H1 (cell line): ENCODE measurements around the gene DCAF17. TPM values are rescaled to one million over a fixed set of nuclear protein-coding genes. Genes with fewer than 3 reads are reported as not detected.
"Not testable (repeated sequence)": the region's sequence is repeated elsewhere in the genome, so short reads cannot be mapped to it uniquely, and the experiment has no call there.

Source experiments
- CTCF ChIA-PET: fragments of 300-600 bp; sonication (Branson Sonifier 250); formaldehyde crosslinking; loops from one replicate; lab custom pipeline; 2021; ENCODE audit not compliant: partially characterized antibody; lab: Charles Lee
- POLR2A ChIA-PET: fragments of 300-600 bp; sonication (Branson Sonifier 250); formaldehyde crosslinking; loops from one replicate; lab custom pipeline; 2021; ENCODE audit warnings: inconsistent platforms; ENCODE audit not compliant: partially characterized antibody; lab: Charles Lee
- DNase-seq, 2 experiments: peaks; one replicate each; pipeline versions ENCODE4 v3.0.0 to v3.0.0-alpha.2; 2010 to 2022; ENCODE audit warnings: low spot score in 2 of 2, low read depth in 1 of 2, mixed read lengths in 1 of 2
- FAIRE-seq: peaks from 2 replicates; lab custom pipeline; 2011; peaks lifted over from hg19 to GRCh38; lab: Jason Lieb, UNC
- H2AFZ ChIP-seq: 2 replicates; pipeline ENCODE4 v1.8.1; 2012; ENCODE audit warnings: low read length, inconsistent platforms
- H2AK5ac ChIP-seq: 2 replicates; pipeline ENCODE4 v1.6.1; 2013; ENCODE audit warnings: low read depth, low read length
- H2BK120ac ChIP-seq: replicated peaks from 2 replicates; pipeline ENCODE3; 2013; ENCODE audit warnings: low read depth, low read length, inconsistent platforms
- H2BK12ac ChIP-seq: 2 replicates; pipeline ENCODE4 v1.6.1; 2013; ENCODE audit warnings: low read depth, low read length
- H2BK15ac ChIP-seq: 2 replicates; pipeline ENCODE4 v1.6.1; 2013; ENCODE audit warnings: low read length
- H2BK20ac ChIP-seq: 2 replicates; pipeline ENCODE4 v1.6.1; 2013; ENCODE audit warnings: low read length
- H2BK5ac ChIP-seq: 2 replicates; pipeline ENCODE4 v1.6.1; 2013; ENCODE audit warnings: low read depth, low read length
- H3K14ac ChIP-seq: 2 replicates; pipeline ENCODE4 v1.6.1; 2013; ENCODE audit warnings: inconsistent platforms; ENCODE audit not compliant: insufficient read length
- H3K18ac ChIP-seq: 2 replicates; pipeline ENCODE4 v1.6.1; 2013; ENCODE audit warnings: low read length; ENCODE audit errors: extremely low read depth
- H3K23ac ChIP-seq: 2 replicates; pipeline ENCODE4 v1.6.1; 2013; ENCODE audit warnings: inconsistent platforms; ENCODE audit not compliant: insufficient read length
- H3K23me2 ChIP-seq: 2 replicates; pipeline ENCODE4 v1.6.1; 2013; ENCODE audit warnings: low read depth, low read length
- H3K27ac ChIP-seq: 2 replicates; pipeline ENCODE4 v1.6.1; 2011; ENCODE audit warnings: low read depth, low read length, inconsistent platforms
- H3K27me3 ChIP-seq, 4 experiments: replicated peaks in 1 of 4; 1 replicate in 1 of 4; 2 replicates in 3 of 4; pipeline versions ENCODE4 v1.6.1 to v1.8.1; 2011 to 2013; ENCODE audit warnings: low read length in 3 of 4, mild to moderate bottlenecking in 3 of 4, inconsistent platforms in 2 of 4, mixed read lengths in 2 of 4, moderate library complexity in 1 of 4; ENCODE audit not compliant: control insufficient read depth in 3 of 4, insufficient read depth in 3 of 4; ENCODE audit errors: extremely low read depth in 1 of 4
- H3K36me3 ChIP-seq, 4 experiments: 2 replicates each; pipeline versions ENCODE4 v1.6.1 to v1.8.1; 2011 to 2013; ENCODE audit warnings: mild to moderate bottlenecking in 4 of 4, low read length in 3 of 4, moderate library complexity in 2 of 4, control low read depth in 1 of 4, inconsistent platforms in 1 of 4; ENCODE audit not compliant: insufficient read depth in 4 of 4, control insufficient read depth in 2 of 4
- H3K4ac ChIP-seq: replicated peaks from 2 replicates; pipeline ENCODE3; 2013; ENCODE audit warnings: low read length, low read depth, mixed read lengths, inconsistent platforms; ENCODE audit not compliant: insufficient read length
- H3K4me1 ChIP-seq, 4 experiments: replicated peaks in 1 of 4; 1 replicate in 1 of 4; 2 replicates in 3 of 4; pipeline versions ENCODE4 v1.6.1 to v1.8.1; 2011 to 2013; ENCODE audit warnings: low read length in 3 of 4, inconsistent platforms in 2 of 4, mixed read lengths in 1 of 4; ENCODE audit not compliant: insufficient read depth in 4 of 4, control insufficient read depth in 3 of 4
- H3K4me2 ChIP-seq, 2 experiments: 2 replicates each; pipeline versions ENCODE4 v1.6.1 to v1.8.1; 2011 to 2013; ENCODE audit warnings: low read depth in 2 of 2, low read length in 2 of 2, control low read depth in 1 of 2, inconsistent platforms in 1 of 2, mild to moderate bottlenecking in 1 of 2; ENCODE audit not compliant: insufficient read depth in 1 of 2
- H3K4me3 ChIP-seq, 4 experiments: fragments of 200-600, 300-600 bp in 1 of 4; sonication (generic), shearing (Covaris generic), sonication (Bioruptor Twin) in 1 of 4; 2 replicates each; pipeline versions ENCODE4 v1.5.1 to v1.8.1; 2011 to 2016; ENCODE audit warnings: low read length in 4 of 4, low read depth in 3 of 4, control low read depth in 2 of 4, inconsistent platforms in 2 of 4, mild to moderate bottlenecking in 2 of 4, mixed read lengths in 1 of 4, moderate library complexity in 1 of 4; ENCODE audit not compliant: insufficient read depth in 2 of 4; ENCODE audit errors: extremely low read depth in 1 of 4
- H3K56ac ChIP-seq: replicated peaks from 2 replicates; pipeline ENCODE3; 2013; ENCODE audit warnings: low read depth, mild to moderate bottlenecking, mixed read lengths, low read length, inconsistent platforms; ENCODE audit not compliant: insufficient read length
- H3K79me1 ChIP-seq: 2 replicates; pipeline ENCODE4 v1.6.1; 2013; ENCODE audit warnings: low read depth, low read length, control low read depth
- H3K79me2 ChIP-seq, 2 experiments: 2 replicates each; pipeline versions ENCODE4 v1.6.1 to v1.8.1; 2012 to 2013; ENCODE audit warnings: low read length in 2 of 2, mild to moderate bottlenecking in 2 of 2, inconsistent platforms in 1 of 2; ENCODE audit not compliant: insufficient read depth in 2 of 2, control insufficient read depth in 1 of 2
- H3K9ac ChIP-seq, 4 experiments: replicated peaks in 1 of 4; 1 replicate in 1 of 4; 2 replicates in 3 of 4; pipeline versions ENCODE4 v1.6.1 to v1.8.1; 2011 to 2013; ENCODE audit warnings: low read depth in 3 of 4, low read length in 3 of 4, control low read depth in 2 of 4, mild to moderate bottlenecking in 2 of 4, moderate library complexity in 2 of 4, inconsistent platforms in 1 of 4; ENCODE audit errors: extremely low read depth in 1 of 4
- H3K9me3 ChIP-seq, 2 experiments: 2 replicates each; pipeline versions ENCODE4 v1.6.1 to v1.8.1; 2012 to 2013; ENCODE audit warnings: mild to moderate bottlenecking in 2 of 2, moderate library complexity in 2 of 2, control low read depth in 1 of 2, inconsistent platforms in 1 of 2, low read depth in 1 of 2, low read length in 1 of 2, mixed read lengths in 1 of 2; ENCODE audit not compliant: insufficient read depth in 2 of 2
- H4K20me1 ChIP-seq, 2 experiments: replicated peaks in 1 of 2; 2 replicates each; pipeline versions ENCODE3 to v1.8.1; 2011 to 2013; ENCODE audit warnings: inconsistent platforms in 2 of 2, low read length in 2 of 2, mild to moderate bottlenecking in 1 of 2; ENCODE audit not compliant: insufficient read depth in 2 of 2, control insufficient read depth in 1 of 2
- H4K5ac ChIP-seq: 2 replicates; pipeline ENCODE4 v1.6.1; 2013; ENCODE audit warnings: low read length, low read depth, mixed read lengths, inconsistent platforms; ENCODE audit not compliant: insufficient read length
- H4K8ac ChIP-seq: 2 replicates; pipeline ENCODE4 v1.8.0; 2013; ENCODE audit warnings: mild to moderate bottlenecking, moderate library complexity, low read length, inconsistent platforms; ENCODE audit not compliant: insufficient read depth; ENCODE audit errors: extremely low read depth
- H4K91ac ChIP-seq: replicated peaks from 2 replicates; pipeline ENCODE3; 2013; ENCODE audit warnings: low read length, mixed read lengths, inconsistent platforms; ENCODE audit not compliant: insufficient read length
- WGBS, 2 experiments: shearing (Covaris generic) in 1 of 2; methylation state at CpG; one replicate each; pipeline versions ENCODE4 v1.1.6 to v1.1.7; 2013 to 2015; ENCODE audit warnings: low lambda C conversion rate in 2 of 2, mixed read lengths in 2 of 2, inconsistent platforms in 1 of 2, low coverage in 1 of 2, missing lambda C conversion rate in 1 of 2; ENCODE audit not compliant: insufficient replicate concordance in 2 of 2, insufficient coverage in 1 of 2, insufficient read length in 1 of 2; ENCODE audit errors: extremely low coverage in 1 of 2, missing lambda C conversion rate in 1 of 2; 5-methylcytosine and 5-hydroxymethylcytosine counted together
- polyA plus RNA-seq, 7 experiments: library from polyadenylated mRNA; depleted of rRNA in 3 of 7; stranded (reverse) in 5 of 7; unstranded in 2 of 7; fragments of >200 nt in 5 of 7; fragments of 200-250 nt in 2 of 7; gene quantifications; 1 replicate in 5 of 7; 2 replicates in 1 of 7; 4 replicates in 1 of 7; pipeline versions ENCODE4 v1.2.1 to v1.2.3, GENCODE V29; 2011 to 2013; ENCODE audit warnings: missing spikeins in 2 of 7, mixed read lengths in 2 of 7
- total RNA-seq: library from RNA; stranded (reverse); fragmentation: NEBNext Ultra II Directional; extraction: Animal tissue kit (Norgen Biotek cat#: 25700); gene quantifications from 2 replicates; pipeline ENCODE4 v1.2.1, GENCODE V29; 2021

DCAF17 gene
- total and polyA plus RNA-seq, 2 of the 8 experiments (the other 6 are each of a cell fraction or from before 2014, with no cell fraction given) = 10.7 to 30.0 TPM

DNA sequence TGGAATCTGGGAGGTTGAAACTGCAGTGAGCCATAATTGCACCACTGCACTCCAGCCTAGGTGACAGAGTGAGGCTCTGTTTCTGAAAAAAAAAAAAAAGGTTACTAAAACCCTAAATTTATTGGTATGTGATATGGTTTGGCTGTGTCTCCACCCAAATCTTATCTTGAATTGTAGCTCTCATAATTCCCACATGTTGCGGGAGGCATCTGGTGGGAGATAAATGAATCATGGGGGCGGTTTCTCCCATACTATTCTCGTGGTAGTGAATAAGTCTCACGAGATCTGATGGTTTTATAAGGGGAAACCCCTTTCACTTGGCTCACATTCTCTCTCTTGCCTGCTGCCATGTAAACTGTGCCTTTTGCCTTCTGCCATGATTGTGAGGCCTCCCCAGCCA is 19.4 kb upstream of the DCAF17 start:
- not testable (repeated sequence) for H2AK5ac ChIP-seq, H2BK5ac ChIP-seq, H4K8ac ChIP-seq, H3K23ac ChIP-seq, H3K9ac ChIP-seq, H2BK15ac ChIP-seq, H2BK120ac ChIP-seq, H3K4me1 ChIP-seq, H3K9me3 ChIP-seq, DNase-seq, H3K4me3 ChIP-seq, H3K4me2 ChIP-seq, H3K56ac ChIP-seq, FAIRE-seq, H3K27ac ChIP-seq, H3K18ac ChIP-seq, H3K79me1 ChIP-seq, H2BK20ac ChIP-seq, H4K5ac ChIP-seq, H2BK12ac ChIP-seq, H3K14ac ChIP-seq, H4K20me1 ChIP-seq, H4K91ac ChIP-seq, H3K23me2 ChIP-seq, H3K4ac ChIP-seq, H3K27me3 ChIP-seq, H3K36me3 ChIP-seq, H2AFZ ChIP-seq
- 95% methylated on average over 4 of the region's 4 CpGs; no CpG with 5 or more reads in 1 of the 2 experiments for WGBS, 2 experiments
- CTCF ChIA-PET = interaction anchor here (0.7 to 2.7 kb wide), 6 partner anchors 17 to 692 kb away, joined by 3 to 10 read pairs (median 4); no protein-coding TSS in a partner anchor
- POLR2A ChIA-PET = interaction anchor here (0.6 kb wide), 1 partner anchor 90 kb away, joined by 4 read pairs; no protein-coding TSS in a partner anchor
- H3K79me2 ChIP-seq = peaks cover 4 to 78% of the 10 kb centered on the region in 2 experiments; a peak in 2 of 4 replicates
